Measurements from ENCODE around the gene SERHL2.
"Not testable (repeated sequence)": the region's sequence is repeated elsewhere in the genome, so short reads cannot be mapped to it uniquely, and the experiment has no call there.

Gene SERHL2

DNA sequence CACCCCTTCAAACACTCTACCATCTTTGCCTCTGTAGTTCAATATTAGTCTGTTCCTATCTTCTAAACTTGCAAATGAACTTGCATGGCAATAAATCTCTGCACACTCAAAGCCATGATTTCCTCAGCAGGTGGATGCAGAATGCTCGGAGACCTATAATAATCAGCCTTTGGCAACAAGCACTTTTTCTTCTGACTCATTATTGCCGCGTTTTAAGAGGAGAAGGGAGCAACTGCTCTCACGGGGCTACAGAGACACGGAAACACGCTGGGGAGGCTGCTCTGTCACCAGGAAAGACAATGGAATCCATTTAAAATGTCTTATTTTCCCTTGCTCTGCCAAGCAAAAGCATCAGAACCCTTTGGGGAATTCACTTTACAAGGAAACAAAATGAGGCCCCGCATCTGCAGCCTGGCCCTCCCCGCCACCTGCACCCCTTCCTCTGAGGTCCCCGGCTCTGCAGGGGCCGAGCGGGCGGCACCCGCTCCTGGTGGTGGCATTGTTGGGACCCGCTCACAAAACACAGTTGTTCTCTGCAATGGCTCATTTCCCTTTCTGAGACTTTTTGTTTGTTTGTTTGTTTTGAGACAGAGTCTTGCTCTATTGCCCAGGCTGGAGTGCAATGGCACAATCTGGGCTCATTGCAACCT is 18.5 kb upstream of the SERHL2 start:
- not testable (repeated sequence) for DNase-seq (ENCODE audit: low read depth in 2 of 3, low spot score in 2 of 3)

DNA sequence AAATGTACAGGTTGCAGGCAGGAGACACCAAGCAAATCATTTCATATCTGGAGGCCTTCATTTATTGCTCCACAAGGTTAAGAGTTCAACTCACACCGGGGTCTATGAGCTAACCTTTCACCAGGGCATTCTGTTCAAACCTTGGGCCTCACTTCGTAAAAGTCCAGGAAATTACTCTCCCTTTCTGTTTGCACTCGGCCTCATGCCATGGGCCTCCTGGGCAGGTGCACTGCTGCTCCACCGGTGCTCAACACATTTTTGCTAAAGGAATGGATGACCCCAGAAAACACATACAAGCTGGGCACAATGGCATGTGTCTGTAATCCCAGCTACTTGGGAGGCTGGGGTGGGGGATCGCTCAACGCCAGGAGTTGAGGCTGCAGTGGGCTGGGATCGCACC is 17.6 kb upstream of the SERHL2 start:
- DNase-seq (ENCODE audit: low read depth in 2 of 3, low spot score in 2 of 3): no peak

DNA sequence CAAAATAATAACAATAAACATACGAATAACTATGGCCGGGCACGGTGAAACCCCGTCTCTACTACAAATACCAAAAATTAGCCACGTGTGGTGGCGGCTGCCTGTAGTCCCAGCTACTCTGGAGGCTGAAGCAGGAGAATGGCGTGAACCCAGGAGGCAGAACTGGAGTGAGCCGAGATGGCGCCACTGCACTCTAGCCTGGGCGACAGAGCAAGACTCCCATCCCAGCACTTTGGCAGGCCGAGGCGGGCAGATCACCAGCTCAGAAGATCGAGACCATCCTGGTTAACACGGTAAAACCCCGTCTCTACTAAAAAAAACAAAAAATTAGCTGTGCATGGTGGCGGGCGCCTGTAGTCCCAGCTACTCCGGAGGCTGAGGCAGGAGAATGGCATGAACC is 17.1 kb upstream of the SERHL2 start:
- not testable (repeated sequence) for DNase-seq (ENCODE audit: low read depth in 2 of 3, low spot score in 2 of 3)

DNA sequence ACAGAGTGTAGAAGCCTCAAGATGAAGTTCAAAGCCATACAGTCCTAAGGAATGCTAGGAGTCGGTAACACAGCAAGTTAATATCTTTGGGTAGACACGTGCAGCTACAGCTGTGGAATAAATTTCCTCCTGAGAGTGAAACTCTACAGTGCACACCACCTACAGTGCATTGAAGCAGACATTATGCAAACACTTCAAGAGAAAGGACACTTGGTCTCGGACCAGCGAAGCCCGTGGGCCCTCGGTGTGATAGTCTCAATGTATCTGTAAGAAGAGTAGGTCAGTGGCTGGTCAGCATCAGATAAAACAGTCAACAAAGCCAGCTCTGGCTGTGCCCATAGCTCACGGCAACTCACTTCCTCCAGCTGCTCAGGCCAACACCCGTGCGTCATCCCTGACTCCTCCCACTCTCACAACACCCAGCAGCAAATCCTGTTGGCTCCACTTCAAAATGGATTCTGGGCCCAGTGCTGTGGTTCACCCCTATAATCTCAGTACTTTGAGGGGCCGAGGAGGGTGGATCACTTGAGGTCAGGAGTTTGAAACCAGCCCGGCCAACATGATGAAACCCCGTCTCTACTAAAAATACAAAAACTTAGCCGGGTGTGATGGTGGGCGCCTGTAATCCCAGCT is 16.4 kb upstream of the SERHL2 start:
- not testable (repeated sequence) for DNase-seq (ENCODE audit: low read depth in 2 of 3, low spot score in 2 of 3)

DNA sequence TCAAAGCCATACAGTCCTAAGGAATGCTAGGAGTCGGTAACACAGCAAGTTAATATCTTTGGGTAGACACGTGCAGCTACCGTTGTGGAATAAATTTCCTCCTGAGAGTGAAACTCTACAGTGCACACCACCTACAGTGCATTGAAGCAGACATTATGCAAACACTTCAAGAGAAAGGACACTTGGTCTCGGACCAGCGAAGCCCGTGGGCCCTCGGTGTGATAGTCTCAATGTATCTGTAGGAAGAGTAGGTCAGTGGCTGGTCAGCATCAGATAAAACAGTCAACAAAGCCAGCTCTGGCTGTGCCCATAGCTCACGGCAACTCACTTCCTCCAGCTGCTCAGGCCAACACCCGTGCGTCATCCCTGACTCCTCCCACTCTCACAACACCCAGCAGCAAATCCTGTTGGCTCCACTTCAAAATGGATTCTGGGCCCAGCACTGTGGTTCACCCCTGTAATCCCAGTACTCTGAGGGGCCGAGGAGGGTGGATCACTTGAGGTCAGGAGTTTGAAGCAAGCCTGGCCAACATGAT is 14.5 kb upstream of the SERHL2 start:
- DNase-seq (ENCODE audit: low read depth in 2 of 3, low spot score in 2 of 3): not testable (repeated sequence)

DNA sequence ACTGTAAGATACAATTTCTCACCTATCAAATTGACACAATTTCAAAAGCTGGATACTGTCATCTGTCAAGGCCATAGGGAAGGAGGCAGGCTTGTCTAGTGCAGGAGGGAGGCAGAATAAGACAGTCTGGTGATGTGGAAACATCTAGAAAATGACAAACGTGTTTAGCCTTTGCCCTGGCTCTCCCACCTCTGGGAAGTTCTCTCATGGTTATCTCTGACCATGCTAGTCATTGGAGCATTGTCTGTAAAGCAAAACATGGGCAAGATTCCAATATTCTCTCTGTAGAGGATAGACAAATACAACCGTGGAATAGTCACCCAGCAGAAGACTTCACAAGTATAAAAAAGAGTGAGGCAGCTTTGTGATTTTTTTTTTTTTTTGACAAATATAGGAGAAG is 9.1 kb upstream of the SERHL2 start:
- DNase-seq (ENCODE audit: low read depth in 2 of 3, low spot score in 2 of 3): no peak

DNA sequence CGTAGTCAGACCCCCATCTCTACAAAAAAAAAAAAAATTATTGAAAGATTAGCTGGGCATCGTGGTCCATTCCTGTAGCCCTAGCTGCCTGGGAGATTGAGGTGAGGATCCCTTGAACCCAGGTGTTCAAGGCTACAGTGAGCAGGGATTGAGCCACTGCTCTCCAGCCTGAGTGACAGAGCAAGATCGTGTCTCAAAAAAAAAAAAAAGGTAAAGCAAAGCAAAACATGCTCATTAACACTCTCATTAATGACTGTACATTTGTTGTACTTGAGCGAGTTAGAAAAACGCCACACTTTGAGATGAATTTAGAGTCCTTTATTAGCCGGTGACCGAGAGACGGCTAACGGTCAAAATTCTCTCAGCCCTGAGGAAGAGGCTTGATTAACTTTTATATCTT is 6.2 kb upstream of the SERHL2 start:
- DNase-seq (ENCODE audit: low read depth in 2 of 3, low spot score in 2 of 3): no peak

DNA sequence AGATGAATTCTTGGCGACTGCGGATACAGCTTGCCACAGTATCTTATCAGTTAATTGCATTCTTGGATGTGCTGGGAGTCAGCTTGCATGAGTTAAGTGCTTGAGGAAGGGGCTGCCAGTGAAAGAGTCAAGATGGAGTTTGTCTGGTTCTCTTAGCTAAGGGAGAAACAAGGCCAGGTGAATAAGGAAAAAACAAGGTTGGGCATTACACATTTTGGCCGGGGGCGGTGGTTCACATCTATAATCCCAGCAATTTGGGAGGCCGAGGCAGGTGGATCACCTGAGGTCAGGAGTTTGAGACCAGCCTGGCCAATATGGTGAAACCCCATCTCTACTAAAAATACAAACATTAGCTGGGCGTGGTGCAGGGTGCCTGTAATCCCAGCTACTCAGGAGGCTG is 5.6 kb upstream of the SERHL2 start:
- not testable (repeated sequence) for DNase-seq (ENCODE audit: low read depth in 2 of 3, low spot score in 2 of 3)

DNA sequence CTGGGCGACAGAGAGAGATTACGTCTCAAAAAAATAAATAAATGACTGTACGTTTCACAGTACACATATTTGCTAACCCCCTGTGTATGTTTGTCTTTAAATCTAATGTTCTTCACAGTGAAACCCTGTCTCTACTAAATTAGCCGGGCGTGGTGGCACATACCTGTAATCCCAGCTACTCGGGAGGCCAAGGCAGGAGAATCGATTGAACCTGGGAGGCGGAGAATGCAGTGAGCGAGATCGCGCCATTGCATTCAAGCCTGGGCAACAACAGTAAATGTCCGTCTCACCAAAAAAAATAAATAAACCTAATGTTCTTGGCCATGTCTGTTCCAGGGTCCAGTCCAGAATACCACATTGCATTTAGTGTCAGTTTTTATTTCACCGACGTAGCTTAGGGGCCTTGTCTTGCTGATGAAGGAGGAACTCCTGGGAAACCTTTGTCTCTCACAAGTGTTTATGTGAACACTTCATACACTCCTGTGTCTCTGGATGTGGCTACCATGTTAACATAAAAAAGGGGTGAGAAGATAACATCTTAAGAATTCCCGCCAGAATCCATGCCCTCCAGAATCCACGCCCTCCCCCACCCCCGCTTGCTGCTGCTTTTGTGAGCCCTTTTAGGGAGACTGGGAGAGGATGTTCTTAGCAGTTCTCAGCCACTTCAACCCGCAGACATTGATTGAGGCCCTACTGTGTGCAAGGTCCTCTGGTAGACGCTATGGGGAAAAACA is 5.0 kb upstream of the SERHL2 start:
- no peak for DNase-seq (ENCODE audit: low read depth in 2 of 3, low spot score in 2 of 3)

DNA sequence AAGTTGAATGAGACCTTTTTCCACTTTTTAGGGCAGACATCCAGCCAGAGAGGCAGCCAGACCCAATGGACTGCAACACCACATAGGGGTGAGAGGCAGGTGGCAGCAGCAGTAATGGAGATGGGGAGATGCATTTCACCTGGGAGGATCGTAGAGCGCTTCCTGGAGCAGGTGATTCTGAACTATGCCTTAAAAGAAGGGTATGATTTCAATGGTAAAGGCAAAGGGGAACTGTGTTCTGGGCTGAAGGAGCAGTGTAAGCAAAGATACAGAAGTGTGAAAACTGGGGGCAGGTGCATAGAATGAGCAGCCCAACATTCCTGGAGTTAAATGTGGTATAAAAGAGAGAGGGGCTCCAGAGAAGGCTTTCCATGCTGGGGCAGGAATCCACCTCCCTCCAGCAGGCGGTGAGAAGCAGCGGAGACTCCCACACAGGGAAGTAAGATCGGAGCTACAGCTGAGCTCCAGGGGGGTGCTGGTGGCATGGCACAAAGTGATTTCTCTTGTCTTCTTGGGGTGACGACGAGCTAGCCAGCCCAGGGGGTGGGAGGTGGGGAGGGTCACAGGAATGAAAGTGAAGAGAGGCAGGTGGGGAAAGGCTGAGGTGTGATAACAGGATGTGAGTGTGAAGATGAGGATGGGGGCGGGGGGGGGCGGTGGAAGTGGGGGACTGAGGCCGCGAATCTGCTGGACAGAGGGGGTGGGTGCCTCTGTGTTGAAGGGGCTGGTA is 4.3 kb upstream of the SERHL2 start:
- no peak for DNase-seq (ENCODE audit: low read depth in 2 of 3, low spot score in 2 of 3)

DNA sequence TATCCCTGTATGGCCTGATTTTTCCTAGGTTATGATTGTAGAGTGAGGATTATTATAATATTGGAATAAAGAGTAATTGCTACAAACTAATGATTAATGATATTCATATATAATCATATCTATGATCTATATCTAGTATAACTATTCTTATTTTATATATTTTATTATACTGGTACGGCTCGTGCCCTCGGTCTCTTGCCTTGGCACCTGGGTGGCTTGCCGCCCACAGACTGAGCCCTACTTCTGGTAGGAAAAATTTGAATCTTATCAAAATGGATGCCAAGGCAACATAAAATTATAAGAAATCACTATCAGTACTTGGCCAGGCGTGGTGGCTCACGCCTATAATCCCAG is 1.5 kb upstream of the SERHL2 start:
- DNase-seq (ENCODE audit: low read depth in 2 of 3, low spot score in 2 of 3): not testable (repeated sequence)

DNA sequence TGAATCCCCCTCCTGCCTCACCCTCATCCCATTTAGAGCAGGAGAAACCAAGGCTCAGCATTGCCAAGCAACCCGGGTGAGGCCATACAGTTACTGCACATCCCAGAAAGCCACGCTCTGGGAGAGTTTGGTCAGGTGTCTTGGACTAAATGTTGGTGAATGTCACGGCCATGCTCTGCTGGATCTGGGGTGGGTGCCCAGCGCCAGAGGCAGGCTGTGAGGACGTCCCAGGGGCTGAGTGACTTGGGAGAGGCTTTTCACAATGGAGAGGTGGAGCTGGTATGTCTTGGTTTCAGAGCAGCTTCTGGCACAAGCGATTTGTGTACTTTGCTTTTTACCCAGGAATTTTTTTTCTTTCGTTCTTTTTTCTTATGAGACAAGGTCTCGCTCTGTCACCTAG is 6.6 kb downstream of the SERHL2 start:
- no peak for DNase-seq (ENCODE audit: low read depth in 2 of 3, low spot score in 2 of 3)

DNA sequence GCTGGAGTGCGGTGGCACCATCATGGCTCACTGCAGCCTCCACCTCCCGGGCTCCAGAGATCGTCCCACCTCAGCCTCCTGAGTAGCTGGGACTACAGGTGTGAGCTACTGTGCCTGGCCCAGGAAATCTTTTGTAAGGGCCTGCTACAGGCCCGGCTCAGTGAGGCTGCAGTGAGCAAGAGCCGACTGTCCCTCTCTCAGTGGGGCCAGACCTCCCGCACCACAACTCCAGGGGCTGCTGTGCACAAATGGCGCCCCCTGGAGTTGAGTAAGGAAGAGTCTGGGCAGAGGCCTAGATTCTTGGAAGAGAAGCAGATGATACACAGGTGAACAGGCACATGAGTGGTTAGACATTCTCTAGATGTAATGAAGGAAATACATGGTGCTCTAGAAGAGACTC is 7.0 kb downstream of the SERHL2 start:
- DNase-seq (ENCODE audit: low read depth in 2 of 3, low spot score in 2 of 3): no peak

DNA sequence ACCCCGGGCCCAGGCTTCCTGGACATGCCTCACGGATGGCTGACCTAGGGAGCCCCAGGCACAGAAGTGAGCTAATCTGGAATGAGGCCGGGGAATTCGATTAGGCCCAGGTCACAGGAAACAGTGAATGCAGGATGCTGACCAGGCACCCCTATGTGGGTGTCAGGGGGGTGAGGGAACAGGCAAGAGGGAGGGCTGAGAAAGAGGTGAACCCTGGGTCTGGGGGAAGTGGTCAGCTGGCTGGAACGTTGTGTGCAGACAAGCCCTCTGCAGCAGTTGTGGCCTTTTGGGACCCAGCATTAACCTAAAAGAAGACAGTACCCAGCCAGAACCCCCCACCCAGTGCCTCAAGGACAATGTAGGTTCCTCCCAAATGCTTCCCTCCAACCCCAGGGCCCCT is 8.1 kb downstream of the SERHL2 start:
- no peak for DNase-seq (ENCODE audit: low read depth in 2 of 3, low spot score in 2 of 3)

DNA sequence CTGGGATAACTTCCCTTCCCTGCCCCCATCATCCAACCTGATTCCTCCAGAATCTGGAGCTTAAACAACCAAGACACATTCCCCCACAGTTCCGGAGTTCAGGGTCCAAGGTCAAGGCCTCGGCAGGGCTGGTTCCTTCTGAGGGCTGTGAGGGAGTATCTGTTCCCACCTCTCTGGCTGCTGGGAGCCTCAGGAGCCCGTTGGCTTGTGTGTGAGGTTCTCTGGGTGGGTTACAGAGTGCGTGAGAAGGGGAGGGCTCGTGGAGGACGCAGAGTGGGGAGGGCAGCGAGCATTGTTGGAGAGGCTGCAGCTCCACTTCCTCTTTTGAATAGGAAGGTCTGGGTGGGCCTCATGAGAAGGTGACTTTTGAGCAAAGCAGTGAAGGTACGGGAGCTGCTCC is 8.5 kb downstream of the SERHL2 start:
- DNase-seq (ENCODE audit: low read depth in 2 of 3, low spot score in 2 of 3): no peak

DNA sequence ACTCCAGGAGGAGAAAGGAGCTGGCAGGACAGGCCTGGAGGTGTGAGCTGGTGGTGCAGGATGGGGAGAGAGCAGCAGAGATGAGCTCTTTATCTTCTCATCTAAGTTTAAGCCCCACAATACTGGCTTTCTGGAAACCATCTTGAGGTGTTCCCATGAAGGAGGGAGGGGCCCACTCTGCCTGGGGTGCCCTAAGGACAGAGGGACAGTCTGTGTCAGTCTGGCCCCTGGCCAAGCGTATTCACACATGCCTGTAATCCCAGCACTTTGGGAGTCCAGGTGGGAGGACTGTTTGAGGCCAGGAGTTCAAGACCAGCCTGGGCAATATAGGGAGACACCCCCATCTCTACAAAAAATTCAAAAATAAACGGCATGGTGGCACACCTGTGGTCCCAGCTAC is 8.9 kb downstream of the SERHL2 start:
- no peak for DNase-seq (ENCODE audit: low read depth in 2 of 3, low spot score in 2 of 3)

DNA sequence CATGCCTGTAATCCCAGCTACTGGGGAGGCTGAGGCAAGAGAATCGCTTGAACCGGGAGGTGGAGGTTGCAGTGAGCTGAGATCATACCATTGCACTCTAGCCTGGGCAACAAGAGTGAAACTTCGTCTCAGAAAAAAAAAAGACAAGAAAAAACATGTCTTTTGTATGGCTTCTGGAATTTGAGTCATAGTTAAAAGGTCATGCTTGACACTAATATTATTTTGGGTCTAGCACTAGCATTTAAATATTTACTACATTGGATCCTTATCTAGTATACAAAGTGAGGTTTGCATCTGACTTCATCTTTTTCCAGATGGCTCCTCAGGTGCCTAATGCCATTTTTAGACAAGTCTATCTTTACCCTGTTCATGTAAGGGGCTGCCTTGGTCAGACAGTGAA is 10.2 kb downstream of the SERHL2 start:
- DNase-seq (ENCODE audit: low read depth in 2 of 3, low spot score in 2 of 3): not testable (repeated sequence)

DNA sequence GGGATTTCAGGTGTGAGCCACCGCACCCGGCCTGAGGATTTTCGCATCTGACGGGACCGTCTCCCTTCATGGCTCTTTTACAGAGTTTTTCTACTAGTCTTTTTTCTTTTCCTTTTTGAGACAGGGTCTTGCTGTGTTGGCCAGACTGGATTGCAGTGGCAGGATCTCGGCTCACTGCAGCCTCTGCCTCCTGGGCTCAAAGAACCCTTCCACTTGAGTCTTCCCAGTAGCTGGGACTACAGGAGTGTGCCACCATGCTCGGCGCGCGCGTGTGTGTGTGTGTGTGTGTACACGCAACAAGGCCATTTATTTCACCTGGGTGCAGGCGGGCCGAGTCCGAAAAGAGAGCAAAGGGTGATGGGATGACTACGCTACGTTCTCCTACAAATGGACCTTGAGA is 10.9 kb downstream of the SERHL2 start:
- DNase-seq (ENCODE audit: low read depth in 2 of 3, low spot score in 2 of 3): no peak

DNA sequence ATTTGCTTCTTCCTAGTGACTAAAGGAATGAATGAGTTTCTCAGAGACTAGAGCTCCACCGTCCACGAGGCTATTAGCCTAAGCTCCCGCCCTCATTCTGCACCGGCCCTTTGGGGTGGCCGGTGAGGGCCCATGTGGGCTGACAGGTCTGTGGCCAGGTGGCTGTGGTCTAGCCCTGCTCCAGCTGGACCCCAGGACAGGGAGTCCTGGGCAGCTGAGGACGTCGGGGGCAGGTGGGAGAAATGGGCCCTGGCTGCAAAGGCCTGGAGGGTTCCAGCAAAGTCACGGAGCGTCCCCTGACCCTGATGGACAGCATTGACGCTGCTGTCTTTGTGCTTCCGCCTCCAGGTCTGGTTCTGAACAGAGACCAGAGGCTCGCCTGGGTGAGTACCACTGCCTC is 12.2 kb downstream of the SERHL2 start:
- DNase-seq (ENCODE audit: low read depth in 2 of 3, low spot score in 2 of 3): no peak

DNA sequence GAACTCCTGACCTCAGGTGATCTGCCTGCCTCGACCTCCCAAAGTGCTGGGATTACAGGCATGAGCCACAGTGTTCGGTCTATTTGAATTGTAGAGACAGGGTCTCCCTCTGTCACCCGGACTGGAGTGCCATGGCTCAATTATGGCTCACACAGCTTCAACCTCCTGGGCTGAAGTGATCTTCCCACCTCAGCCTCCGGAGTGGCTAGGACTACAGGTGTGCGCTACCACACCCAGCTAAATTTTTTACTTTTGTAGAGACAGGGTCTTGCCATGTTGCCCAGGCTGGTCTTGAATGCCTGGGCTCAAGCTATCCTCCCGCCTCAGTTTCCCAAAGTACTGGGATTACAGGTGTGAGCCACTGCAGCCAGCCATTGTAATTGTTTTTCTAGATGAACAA is 14.2 kb downstream of the SERHL2 start:
- DNase-seq (ENCODE audit: low read depth in 2 of 3, low spot score in 2 of 3): not testable (repeated sequence)

DNA sequence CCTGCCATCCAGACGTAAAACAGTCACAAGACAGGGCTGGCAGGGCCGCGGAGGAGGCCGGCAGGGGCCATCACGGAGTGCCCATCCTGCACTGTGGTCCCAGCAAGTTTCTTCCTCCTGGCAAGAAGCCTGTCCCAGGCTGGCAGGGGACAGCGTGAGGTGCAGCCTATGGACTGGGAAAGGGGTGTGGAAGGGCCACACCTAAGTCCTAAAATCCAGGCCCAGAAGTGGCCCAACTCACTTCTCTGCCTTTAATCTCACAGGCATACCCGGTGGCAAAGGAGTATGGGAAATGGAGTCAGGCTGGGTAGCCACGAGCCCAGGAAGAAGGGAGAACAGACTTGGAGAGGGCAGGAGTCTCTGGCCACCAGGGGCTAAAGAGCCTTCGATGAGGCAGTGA is 16.8 kb downstream of the SERHL2 start:
- DNase-seq (ENCODE audit: low read depth in 2 of 3, low spot score in 2 of 3): not testable (repeated sequence)

DNA sequence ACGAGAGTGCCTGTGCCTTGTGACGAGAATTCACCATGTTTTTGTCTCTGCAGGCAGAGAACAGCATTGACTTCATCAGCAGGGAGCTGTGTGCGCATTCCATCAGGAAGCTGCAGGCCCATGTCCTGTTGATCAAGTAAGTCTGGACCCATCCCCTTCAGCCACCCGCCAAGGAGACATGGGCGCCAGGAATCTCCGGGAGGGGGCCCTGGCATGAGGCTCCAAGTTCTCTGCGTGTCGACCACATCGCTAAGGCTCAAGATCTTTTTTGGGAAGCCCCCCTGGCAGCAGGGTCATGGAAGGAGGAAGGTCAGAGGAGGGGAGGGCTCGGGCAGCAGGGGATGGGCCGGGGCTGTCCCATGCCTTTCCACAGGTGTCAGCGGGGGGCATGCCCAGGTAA is 17.3 kb downstream of the SERHL2 start:
- not testable (repeated sequence) for DNase-seq (ENCODE audit: low read depth in 2 of 3, low spot score in 2 of 3)
